Stimulated activated CD8-positive, alpha-beta memory T cell treated with anti-CD3 and anti-CD28 coated beads, Interleukin-7, amount 100 ng/mL, for 1 hour (primary cell): ENCODE measurements around the gene RPL22.

ENCODE experiments used
- DNase-seq, 2 donors: peaks; one replicate each; pipeline ENCODE4 v3.0.0-alpha.2; 2020; ENCODE audit warnings: low read depth in 2 of 2

RPL22 gene

DNA sequence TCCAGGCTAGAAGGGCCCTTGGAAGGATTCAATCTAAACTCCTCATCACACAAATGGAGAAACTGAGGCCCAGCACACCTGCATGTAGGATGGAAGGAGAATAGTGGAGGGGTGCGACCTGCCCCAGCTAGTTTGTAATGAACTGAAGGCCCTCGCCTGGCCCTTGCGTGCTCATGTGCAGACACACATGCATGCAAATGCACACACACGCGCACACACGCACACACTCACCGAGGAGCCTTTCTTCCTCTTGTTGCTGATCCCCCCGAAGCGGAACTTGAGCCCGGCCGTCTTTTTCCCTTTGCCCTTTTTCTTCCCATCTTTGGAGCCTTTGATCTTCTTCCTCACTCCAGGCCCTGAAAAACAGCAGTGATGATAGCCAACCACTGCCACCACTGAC lies 47.2 kb downstream of the RPL22 start:
- no peak for DNase-seq

DNA sequence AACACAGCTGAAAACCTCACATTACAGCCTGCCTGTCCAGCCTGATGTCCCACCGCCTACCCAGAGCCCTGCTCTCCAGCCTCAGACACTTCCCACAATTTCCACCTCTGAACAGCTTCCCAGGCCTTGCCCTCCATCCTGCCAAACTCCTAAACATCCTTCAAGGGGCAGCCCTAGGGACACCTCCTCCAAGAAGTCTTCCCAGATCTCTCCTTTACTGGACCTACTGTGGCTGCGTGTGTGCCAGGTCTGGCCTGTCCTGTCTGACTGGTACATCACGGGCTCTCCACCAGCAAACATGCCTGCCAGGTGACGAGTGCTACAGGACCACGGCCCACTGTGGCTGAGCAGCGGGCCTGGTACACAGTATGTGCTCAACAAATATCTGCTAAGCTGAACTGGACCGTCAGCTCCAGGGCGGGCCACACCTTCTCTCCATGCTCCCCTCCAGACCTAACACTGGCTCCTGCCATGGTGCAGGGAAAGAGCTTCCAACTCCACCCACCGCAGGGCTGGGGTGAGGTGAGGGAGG lies 48.0 kb downstream of the RPL22 start:
- no peak for DNase-seq

DNA sequence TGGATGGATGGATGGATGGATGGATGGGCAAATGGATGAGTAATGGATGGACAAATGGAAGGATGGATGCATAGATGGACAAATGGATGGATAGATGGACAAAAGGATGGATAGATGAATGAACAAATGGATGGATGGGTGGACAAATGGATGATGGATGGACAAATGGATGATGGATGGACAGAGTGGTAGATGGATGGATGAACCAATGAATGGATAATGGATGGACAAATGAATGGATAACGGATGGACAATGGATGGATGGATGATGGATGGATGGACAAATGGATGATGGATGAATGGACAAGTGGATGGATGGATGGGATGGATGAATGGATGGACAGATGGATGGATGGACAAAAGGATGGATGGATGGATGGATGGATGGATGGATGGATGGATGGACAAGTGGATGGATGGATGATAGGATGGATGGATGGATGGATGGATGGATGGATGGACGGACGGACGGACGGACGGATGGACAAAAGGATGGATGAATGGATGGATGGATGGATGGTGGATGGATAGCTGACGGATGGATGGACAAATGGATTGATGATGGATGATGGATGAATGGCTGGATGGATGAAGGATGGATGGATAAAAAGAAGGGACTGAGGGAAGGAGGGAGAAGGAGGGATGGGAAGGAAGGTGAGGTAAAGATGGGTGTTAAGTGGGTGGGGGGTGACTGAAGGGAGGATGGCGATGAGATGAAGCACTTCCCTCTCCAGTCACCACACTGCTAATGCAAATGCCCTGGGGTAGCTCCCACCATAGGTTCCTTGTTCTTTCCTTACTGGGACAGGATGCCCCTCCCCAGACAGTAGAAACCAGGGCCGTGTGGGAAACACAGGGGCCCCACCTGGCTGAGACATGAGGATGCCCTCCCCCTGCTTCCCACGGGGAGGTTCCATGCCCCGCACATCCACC lies 49.1 kb downstream of the RPL22 start:
- DNase-seq: no peak

DNA sequence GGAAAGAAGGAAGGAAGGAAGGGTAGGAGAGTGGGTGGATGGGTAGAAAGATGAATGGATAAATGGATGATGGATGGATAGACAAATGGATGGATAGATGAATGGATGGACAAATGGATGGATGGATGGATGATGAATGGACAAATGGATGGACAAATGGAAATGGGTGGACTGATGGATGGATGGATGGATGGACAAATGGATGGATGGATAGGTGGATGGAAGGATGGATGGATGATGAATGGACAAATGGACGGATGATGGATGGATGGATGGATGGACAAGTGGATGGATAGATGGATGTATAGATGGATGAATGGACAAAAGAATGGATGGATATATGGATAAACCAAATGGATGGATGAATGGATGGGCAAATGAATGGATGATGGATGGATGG lies 49.8 kb downstream of the RPL22 start:
- no peak for DNase-seq

DNA sequence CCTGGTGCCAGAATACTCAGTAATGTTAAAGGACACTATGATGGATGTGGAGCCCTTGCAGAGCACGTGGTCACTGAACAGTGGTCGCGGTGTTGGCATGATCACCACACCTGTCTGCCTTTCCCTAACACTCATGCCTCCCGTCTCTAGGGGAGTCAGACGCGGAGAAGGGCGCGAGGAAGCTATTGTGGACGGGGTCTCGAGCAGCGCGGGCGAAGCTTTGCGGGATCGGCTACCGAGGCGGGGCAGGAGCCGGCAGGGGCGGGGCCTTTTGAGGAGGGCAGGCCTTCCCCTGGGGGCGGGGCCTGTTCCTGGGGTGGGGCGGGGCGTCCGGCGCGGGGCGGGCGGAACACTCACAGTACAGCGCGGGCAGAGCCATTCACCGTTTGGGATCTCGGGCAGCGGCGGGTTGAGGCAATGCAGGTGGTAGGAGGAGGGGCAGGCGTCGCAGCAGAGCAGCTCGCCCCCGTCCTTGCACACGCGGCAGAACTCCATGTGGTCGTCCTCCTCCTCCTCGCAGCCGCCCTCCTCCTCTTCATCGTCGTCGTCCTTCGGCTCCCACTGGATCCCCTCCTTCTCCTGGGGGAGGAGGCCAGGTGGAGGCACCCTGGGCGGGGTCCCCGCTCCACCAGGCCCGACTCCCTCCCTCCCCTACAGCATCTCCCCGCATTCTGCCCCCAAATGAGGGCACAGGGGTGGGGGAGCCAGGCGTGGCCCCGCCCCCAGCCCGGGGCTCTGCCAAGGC lies 50.7 kb downstream of the RPL22 start:
- peak; percentile 34 to 41 for DNase-seq

DNA sequence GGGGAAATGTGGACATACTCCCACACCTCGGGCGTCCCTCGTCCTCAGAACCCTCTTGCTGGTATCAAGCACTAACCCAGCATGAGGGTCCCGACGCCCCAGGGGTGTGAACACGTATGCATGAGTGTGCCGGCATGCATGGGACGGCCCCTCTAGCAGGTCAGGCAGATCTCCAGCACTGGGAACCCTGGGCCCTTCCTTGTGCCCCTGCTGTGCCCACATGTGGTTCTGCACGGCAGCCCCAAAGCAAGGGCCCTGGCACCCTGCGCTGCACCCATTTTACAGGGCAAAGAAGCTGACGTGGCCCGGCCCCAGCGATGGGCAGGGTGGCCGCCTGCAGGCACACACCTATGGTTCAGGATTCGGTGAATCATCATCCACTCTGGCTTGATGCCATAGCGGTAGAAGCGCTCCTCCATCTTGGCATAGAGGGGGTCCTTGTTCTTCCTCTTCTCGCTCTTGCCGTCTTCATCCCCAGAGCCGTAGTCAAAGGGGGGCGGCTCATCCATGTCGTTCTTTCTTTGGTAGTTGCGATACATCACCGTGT lies 53.5 kb downstream of the RPL22 start:
- DNase-seq: no peak

DNA sequence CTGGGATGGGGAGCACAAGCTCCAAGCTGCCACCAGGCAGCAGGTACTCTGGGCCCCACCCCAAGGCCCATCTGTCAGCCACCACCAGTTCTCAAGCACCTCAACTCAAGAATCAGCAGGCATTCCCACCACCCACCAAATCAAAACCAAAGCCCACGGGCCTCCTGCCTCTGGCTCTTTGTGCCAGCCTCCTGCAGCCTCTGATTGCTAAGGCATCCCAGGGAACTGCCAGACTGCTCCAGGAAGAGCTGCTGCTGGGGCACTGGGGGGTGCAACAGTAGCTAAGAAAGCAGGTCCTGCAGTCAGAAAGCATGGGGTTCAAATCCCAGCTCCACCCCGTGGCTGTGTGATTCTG lies 54.0 kb downstream of the RPL22 start:
- no peak for DNase-seq

DNA sequence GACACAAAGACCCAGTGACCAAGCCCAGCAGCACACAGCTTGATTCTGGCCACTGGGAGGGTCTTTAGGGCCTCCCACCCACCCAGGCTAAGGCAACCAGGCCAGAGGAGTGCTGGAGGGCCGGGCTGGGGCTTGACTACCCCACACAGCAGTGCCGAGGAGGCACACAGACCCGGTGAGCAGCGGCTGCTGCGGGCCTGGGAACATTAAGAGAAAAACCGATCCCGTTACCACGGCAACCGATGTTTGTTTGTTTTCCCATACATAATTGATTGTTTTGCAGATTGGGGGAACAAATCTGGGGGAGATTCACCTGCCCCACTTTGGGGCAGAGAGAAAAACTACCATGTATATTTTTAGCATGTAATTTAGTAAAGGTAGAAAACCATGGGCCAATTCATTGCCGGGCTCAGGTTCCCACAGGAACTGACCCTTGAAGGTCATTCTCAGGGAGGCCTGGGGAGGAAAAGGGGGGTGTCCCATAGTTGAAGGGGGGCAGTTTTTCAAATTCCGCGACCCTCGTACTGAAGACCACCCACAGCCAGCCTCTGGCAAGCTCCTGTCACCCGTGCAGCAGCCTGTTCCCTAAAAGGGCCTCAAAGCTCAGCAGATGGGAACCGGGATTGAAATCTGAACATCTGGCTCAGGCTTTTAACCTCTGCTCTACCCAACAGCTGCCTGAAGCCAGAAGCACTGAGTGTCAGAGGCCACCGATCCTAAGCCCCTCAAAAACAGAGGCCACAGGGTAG lies 54.6 kb downstream of the RPL22 start:
- DNase-seq: no peak

DNA sequence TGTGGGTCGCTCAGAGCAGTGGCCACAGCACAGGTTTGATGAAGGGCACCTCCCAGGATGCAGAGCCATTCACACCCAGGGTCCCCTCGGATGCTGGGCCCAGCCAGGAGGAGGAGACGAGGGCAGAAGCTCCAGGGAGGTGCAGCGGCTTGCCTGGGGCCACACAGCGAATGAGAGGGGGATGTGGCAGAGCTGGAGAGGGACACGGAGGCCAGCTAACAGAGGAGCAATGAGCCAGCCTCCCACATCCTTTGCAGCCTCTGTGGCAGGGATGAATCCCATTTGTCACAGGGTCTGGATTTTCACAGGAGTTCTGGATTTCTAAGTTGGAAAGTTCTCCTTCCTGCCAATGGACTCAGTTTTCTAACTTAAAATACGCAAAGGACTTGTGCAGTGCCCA lies 55.2 kb downstream of the RPL22 start:
- DNase-seq: no peak

DNA sequence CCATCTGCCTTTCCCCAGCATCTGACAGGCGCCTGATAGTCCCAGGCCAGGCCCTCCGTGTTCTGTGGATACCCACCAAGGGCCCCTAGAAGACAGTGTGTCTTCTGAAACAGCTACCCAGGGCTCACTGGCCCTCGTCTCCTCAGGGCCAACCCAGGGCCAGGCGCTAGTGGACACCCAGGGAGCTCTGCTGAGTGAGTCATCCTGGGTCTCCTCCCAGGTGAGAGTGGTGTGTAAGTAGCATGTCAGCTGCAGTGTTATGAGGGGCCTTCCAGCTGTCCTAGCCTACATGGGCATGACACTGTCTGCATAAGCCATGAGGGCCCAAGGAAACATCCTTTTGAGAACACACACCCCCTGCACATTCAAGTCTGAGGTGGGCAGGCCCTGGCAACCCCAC lies 56.0 kb downstream of the RPL22 start:
- DNase-seq: no peak

DNA sequence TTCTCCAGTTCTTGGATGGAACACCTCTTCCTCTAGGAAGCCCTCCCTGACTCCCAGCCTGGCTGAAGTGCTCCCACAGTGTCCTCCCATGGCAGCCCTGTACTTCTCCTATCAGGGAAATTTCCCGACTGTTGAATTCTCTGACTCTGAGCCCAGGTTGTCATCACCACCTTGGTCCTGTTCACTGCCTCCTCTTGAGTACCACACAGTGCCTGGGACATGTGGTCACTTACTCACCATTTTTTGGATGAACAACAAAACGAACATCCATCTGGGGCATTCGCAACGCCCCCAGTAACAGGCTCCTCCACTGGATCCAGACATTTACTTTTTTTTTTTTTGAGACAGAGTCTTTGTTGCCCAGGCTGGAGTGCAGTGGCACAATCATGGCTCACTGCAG lies 56.7 kb downstream of the RPL22 start:
- no peak for DNase-seq

DNA sequence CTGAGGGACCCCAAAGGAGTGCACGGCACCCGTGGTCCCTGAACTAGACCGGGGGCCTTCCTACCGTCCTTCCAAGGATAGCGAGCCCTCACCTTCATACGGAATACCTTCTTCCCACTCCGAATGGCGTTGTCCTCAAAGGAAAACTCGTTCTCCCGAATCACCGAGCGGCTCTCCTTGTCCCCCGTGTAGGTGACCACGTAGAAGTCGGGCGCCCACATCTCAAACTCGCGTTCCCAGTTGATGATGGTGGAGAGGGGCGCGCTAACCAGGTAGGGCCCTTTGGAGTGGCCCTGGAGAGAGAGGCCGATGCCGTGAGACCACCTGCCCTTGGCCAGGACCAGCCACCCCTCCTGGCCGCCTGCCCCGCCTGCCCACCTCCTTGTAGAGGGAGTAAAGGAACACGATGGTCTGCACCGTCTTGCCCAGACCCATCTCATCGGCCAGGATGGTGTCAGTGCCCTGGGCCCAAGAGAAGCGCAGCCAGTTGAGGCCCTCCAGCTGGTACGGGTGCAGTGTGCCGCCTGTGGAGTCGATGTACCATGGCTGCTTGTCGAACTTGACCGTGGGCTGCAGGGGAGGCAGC lies 57.3 kb downstream of the RPL22 start:
- no peak for DNase-seq

DNA sequence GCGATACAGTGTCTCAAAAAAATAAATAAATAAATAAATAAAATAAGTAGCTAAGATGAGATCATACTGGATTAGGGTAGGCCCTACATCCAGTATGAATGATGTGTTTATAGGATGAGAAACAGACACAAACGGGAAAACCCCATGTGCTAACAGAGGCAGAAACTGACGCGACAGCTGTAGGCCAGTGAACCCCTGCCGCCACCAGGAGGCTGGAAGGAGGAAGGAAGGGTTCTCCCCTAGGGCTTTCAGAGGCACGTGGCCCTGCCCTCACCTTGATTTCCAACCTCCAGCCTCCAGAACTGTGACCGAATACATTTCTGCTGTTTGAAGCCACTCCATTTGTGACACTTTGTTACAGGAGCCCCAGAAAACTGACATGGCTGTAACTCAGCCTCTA lies 57.8 kb downstream of the RPL22 start:
- DNase-seq: no peak

DNA sequence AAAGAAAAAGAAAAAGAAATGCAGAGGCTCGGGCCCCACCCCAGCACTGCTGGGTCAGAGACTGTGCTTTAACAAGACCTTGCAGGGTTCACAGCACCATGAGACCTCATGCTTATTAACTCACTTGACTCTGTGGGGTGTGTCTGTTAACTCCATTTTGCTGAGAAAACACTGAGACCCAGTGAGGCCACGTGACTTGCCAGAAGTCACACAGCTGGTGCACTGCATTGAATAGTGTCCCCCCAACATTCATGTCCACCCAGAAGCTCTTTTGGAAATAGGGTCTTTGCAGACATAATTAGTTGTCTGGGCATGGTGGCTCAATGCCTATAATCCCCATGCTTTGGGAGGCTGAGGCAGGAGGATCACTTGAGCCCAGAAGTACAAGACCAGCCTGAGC lies 59.0 kb downstream of the RPL22 start:
- no peak for DNase-seq

DNA sequence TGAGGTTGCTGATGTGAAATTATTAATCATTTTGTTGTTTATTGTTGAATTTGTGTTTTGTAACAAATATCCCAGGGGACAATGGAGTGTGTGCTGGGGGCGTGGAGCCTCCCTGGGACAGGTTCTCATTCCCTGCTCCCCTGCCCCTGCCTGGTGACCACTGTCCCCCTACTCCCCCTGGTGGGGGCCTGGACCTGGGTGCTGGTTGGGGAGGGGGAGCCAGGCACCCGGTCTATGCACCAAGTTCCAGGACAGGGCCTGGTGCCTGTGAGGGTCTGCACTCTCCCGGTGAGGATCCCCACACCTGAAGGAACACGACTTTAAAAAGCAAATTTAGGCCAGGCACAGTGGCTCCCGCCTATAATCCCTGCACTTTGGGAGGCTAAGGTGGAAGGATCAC lies 61.6 kb downstream of the RPL22 start:
- DNase-seq: no peak

DNA sequence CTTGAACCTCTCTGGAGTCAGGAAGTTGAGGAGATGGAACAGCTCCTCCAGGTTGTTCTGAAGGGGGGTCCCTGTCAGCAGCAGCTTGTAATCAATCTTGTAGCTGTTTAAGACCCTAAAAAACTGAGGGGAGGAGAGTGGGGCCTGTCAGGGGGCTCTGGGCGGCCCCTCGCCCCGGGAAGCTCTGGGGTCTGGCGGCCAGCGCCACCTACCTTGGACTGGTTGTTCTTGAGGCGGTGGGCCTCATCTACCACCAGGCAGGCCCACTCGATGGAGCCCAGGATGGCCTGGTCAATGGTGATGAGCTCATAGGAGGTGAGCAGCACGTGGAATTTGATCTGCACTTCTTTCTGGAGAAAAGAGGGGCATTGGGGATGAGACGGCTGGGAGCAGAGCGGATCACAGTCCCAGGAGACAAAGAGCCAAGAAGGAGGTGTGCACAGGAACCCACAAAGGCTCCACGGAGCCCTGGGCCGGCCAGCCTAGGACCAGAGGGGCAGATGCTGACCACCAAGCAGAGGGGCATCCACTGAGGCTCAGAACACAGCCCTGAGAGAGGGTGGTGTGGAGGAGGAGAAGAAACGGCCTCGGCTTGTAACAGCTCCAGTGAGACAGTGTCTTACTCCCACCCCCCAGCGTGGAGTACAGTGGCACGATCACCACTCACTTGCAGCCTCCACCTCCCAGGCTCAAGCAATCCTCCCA lies 62.7 kb downstream of the RPL22 start:
- DNase-seq: no peak
